K562 (cell line): ENCODE results near the gene IGSF23. TPM values are rescaled to one million over a fixed set of nuclear protein-coding genes. Genes with fewer than 3 reads are reported as not detected.

Experiments used
- ATAC-seq: fragments of 200-7000 bp; cut with Tn5 transposase; 3 replicates; pipeline ENCODE4 v1.9.1; 2020; ENCODE audit warnings: moderate library complexity
- BruUV-seq: library from RNA; stranded (reverse); fragments of 400-500 nt; replicated peaks from 2 replicates; lab custom pipeline; 2021; lab: Mats Ljungman, UMichigan
- CTCF ChIA-PET: fragments of 300-600 bp; formaldehyde crosslinking; extraction: SDS; loops from one replicate; lab custom pipeline; 2021; ENCODE audit warnings: low intra/inter-chr PET ratio; lab: Yijun Ruan, JAX
- POLR2A ChIA-PET: fragments of 300-600, 350-650 bp; sonication (Branson Sonifier 250); formaldehyde crosslinking; extraction: SDS; loops from one replicate; lab custom pipeline; 2021; ENCODE audit warnings: antibody characterized with exemption, inconsistent platforms; lab: Yijun Ruan, JAX
- DNase-seq, 4 experiments: peaks; one replicate each; pipeline versions ENCODE4 v3.0.0 to v3.0.0-alpha.2; 2011 to 2018; ENCODE audit warnings: low spot score in 3 of 4, mixed read lengths in 3 of 4; ENCODE audit errors: extremely low read depth in 1 of 4
- FAIRE-seq: peaks from 2 replicates; lab custom pipeline; 2011; peaks lifted over from hg19 to GRCh38; lab: Jason Lieb, UNC
- H2AFZ ChIP-seq: 2 replicates; pipeline ENCODE4 v1.6.0; 2011; ENCODE audit warnings: low read depth, low read length, control low read depth, inconsistent platforms
- H3K27ac ChIP-seq: fragments of 200-600 bp; 3 replicates; pipeline ENCODE4 v1.8.0; 2011; ENCODE audit warnings: low read depth, mild to moderate bottlenecking, control low read depth, inconsistent platforms, low read length, moderate library complexity, mixed read lengths; ENCODE audit errors: extremely low read depth
- H3K27me3 ChIP-seq, 2 experiments: fragments of 300-600 bp in 1 of 2; 2 replicates in 1 of 2; 3 replicates in 1 of 2; pipeline versions ENCODE4 v1.6.0 to v1.8.0; 2011; ENCODE audit warnings: inconsistent platforms in 2 of 2, low read length in 2 of 2, mild to moderate bottlenecking in 1 of 2, mixed read lengths in 1 of 2, moderate library complexity in 1 of 2; ENCODE audit not compliant: control insufficient read depth in 2 of 2, insufficient read depth in 2 of 2
- H3K36me3 ChIP-seq: fragments of 300-600 bp; 3 replicates; pipeline ENCODE4 v1.8.0; 2011; ENCODE audit warnings: mild to moderate bottlenecking, low read length, inconsistent platforms; ENCODE audit not compliant: control insufficient read depth, insufficient read depth
- H3K4me1 ChIP-seq, 2 experiments: fragments of 200-600 bp in 1 of 2; replicated peaks in 1 of 2; 2 replicates in 1 of 2; 3 replicates in 1 of 2; pipeline versions ENCODE4 v1.5.1 to v1.8.0; 2011; ENCODE audit warnings: inconsistent platforms in 2 of 2, low read length in 2 of 2, mild to moderate bottlenecking in 1 of 2, mixed read lengths in 1 of 2, moderate library complexity in 1 of 2; ENCODE audit not compliant: control insufficient read depth in 2 of 2, insufficient read depth in 2 of 2
- H3K4me2 ChIP-seq: 2 replicates; pipeline ENCODE4 v1.6.1; 2011; ENCODE audit warnings: low read length, control low read depth, inconsistent platforms, mixed read lengths; ENCODE audit not compliant: insufficient read depth
- H3K4me3 ChIP-seq: fragments of 200-600 bp; sonication (generic), shearing (Covaris generic); 2 replicates; pipeline ENCODE4 v1.5.1; 2016; ENCODE audit warnings: control low read depth, inconsistent platforms
- H3K79me2 ChIP-seq: fragments of 200-600 bp; 3 replicates; pipeline ENCODE4 v1.8.0; 2011; ENCODE audit warnings: low read length, inconsistent platforms; ENCODE audit not compliant: control insufficient read depth, insufficient read depth
- H3K9ac ChIP-seq, 2 experiments: 2 replicates each; pipeline versions ENCODE4 v1.6.0 to v1.6.1; 2011; ENCODE audit warnings: low read depth in 2 of 2, low read length in 2 of 2, control low read depth in 1 of 2, inconsistent platforms in 1 of 2, mild to moderate bottlenecking in 1 of 2, mixed read lengths in 1 of 2; ENCODE audit not compliant: insufficient read depth in 1 of 2
- H3K9me1 ChIP-seq: one replicate; pipeline ENCODE4 v1.6.0; 2011; ENCODE audit warnings: inconsistent platforms, mild to moderate bottlenecking, low read length, moderate library complexity; ENCODE audit not compliant: control insufficient read depth, insufficient read depth
- H3K9me3 ChIP-seq: replicated peaks from 2 replicates; pipeline ENCODE4 v1.5.1; 2011; ENCODE audit warnings: low read depth, low read length, inconsistent platforms; ENCODE audit not compliant: control insufficient read depth, insufficient read depth
- H4K20me1 ChIP-seq: replicated peaks from 2 replicates; pipeline ENCODE4 v1.6.1; 2011; ENCODE audit warnings: low read length, inconsistent platforms, mixed read lengths; ENCODE audit not compliant: control insufficient read depth, insufficient read depth
- ADNP ChIP-seq: fragments of 200-800 bp; sonication (Bioruptor generic); IDR thresholded peaks from 2 replicates; pipeline ENCODE4 v1.6.1; 2016; ENCODE audit warnings: missing genetic modification characterization, missing compliant biosample characterization
- BCOR ChIP-seq: fragments of 450-650 bp; IDR thresholded peaks from 2 replicates; pipeline ENCODE4 v1.6.1; 2016
- CHD4 ChIP-seq: fragments of 200-600 bp; sonication (generic); IDR thresholded peaks from 3 replicates; pipeline ENCODE4 v1.6.1; 2012; ENCODE audit warnings: low read depth, mild to moderate bottlenecking, mixed read lengths, low read length, inconsistent platforms; ENCODE audit not compliant: insufficient read depth, insufficient replicate concordance, poor library complexity, severe bottlenecking
- DNMT1 ChIP-seq: fragments of 450-650 bp; IDR thresholded peaks from 2 replicates; pipeline ENCODE4 v1.6.1; 2016; ENCODE audit warnings: antibody characterized with exemption, mild to moderate bottlenecking
- FOXJ2 ChIP-seq: fragments of 200-800 bp; sonication (Bioruptor generic); IDR thresholded peaks from 2 replicates; pipeline ENCODE4 v1.6.1; 2016; ENCODE audit warnings: missing genetic modification characterization, missing compliant biosample characterization
- PHF21A ChIP-seq: fragments of 450-650 bp; IDR thresholded peaks from 2 replicates; pipeline ENCODE4 v1.6.1; 2017; ENCODE audit warnings: low read depth, borderline replicate concordance
- RB1 ChIP-seq: fragments of 450-650 bp; IDR thresholded peaks from 2 replicates; pipeline ENCODE4 v1.6.1; 2017; ENCODE audit warnings: low read depth, mild to moderate bottlenecking
- RBM25 ChIP-seq: fragments of 200-400 bp; formaldehyde crosslinking; IDR thresholded peaks from 2 replicates; pipeline ENCODE4 v1.6.1; 2018; ENCODE audit warnings: low read length, low read depth, moderate library complexity; ENCODE audit not compliant: severe bottlenecking
- TAL1 ChIP-seq: fragments of 450-650 bp; IDR thresholded peaks from 2 replicates; pipeline ENCODE4 v1.6.1; 2016; ENCODE audit warnings: mild to moderate bottlenecking
- ZMIZ1 ChIP-seq, 2 experiments: fragments of 150-350 bp in 1 of 2; IDR thresholded peaks; 2 replicates each; pipeline ENCODE4 v1.6.1; 2012 to 2016; ENCODE audit warnings: low read depth in 2 of 2, low read length in 2 of 2, mild to moderate bottlenecking in 1 of 2, moderate library complexity in 1 of 2
- WGBS: fragments of 100-300 bp; shearing (Covaris generic); methylation state at CpG from one replicate; pipeline ENCODE4 v1.1.6; 2016; ENCODE audit warnings: low coverage, mixed read lengths; ENCODE audit not compliant: insufficient coverage; ENCODE audit errors: missing lambda C conversion rate; 5-methylcytosine and 5-hydroxymethylcytosine counted together
- in situ Hi-C: fragments of 300-500 bp; cut with MboI; formaldehyde crosslinking; loops from 4 replicates; pipeline ENCODE4 v1.15.0; 2018; ENCODE audit warnings: inconsistent platforms, mixed read lengths
- intact Hi-C: fragments of 100-400 bp; cut with micrococcal nuclease; formaldehyde crosslinking; loops from 2 replicates; pipeline ENCODE4 v1.14.2; 2022
- polyA plus RNA-seq, 8 experiments: library from polyadenylated mRNA; depleted of rRNA in 4 of 8; stranded (reverse) in 5 of 8; unstranded in 3 of 8; fragments of >200 nt; fragmentation: Nextera tagmentation in 2 of 8; fragmentation: Illumina TruSeq in 1 of 8; extraction: Ambion mirVana in 2 of 8; extraction: Trizol in 1 of 8; gene quantifications; 2 replicates each; pipeline versions ENCODE4 v1.2.1 to v1.2.3, GENCODE V29; 2011 to 2014; ENCODE audit warnings: inconsistent platforms in 1 of 8, missing spikeins in 1 of 8
- total RNA-seq, 7 experiments: library from RNA; depleted of rRNA in 6 of 7; stranded (reverse); fragments of >200 nt in 6 of 7; fragmentation: Illumina TruSeq in 2 of 7; extraction: Trizol in 2 of 7; gene quantifications; 2 replicates each; pipeline versions ENCODE4 v1.2.1 to v1.2.3, GENCODE V29; 2011 to 2021; ENCODE audit warnings: low replicate concordance in 1 of 7

IGSF23 gene
- total and polyA plus RNA-seq, 9 of the 15 experiments (the other 6 are each of a cell fraction or from before 2014, with no cell fraction given) = not detected

- TF ChIP-seq ZMIZ1 (IDR thresholded peaks at IDR 0.05; ENCODE audit: low read depth in 2 of 2, low read length in 2 of 2) (peak in 1 of 2 experiments; percentile 71; a peak in 1 of 4 replicates), TAL1 (no peak), RB1 (no peak)
Measured at GRCh38 chr19:44672226-44672625, 58.9 kb downstream of the IGSF23 start (continued).

GRCh38 chr19:44673510-44673909, 60.1 kb downstream of the IGSF23 start:
- no peak overlapping the region for H3K9ac ChIP-seq
- POLR2A ChIA-PET = no interaction called here
- ATAC-seq (no peak), FAIRE-seq (no peak), DNase-seq (no peak)
- no peak overlapping the region for H2AFZ ChIP-seq
- no peaks in the 10 kb centered on the region for H3K79me2 ChIP-seq
- H3K9me3 ChIP-seq = no peaks in the 10 kb centered on the region
- no peaks in the 10 kb centered on the region for H3K27me3 ChIP-seq
- H3K27ac ChIP-seq = no peak overlapping the region
- no peak overlapping the region for H3K4me3 ChIP-seq
- no TSS peak for BruUV-seq
- intact Hi-C loops = no loop called here
- H3K4me2 ChIP-seq = no peak overlapping the region
- peaks cover 0 to 7% of the 10 kb centered on the region in 2 experiments; a peak in 1 of 5 replicates for H3K4me1 ChIP-seq
- TF ChIP-seq DNMT1 (no peak), CHD4 (peak; percentile 73), ADNP (tag) (0 out of 2 replicates have a peak, but pooled peaks have one; percentile 22), FOXJ2 (no peak), RBM25 (peak; percentile 66), PHF21A (no peak), BCOR (peak; percentile 46; the same call in 1 of the 2 replicates)
- H3K36me3 ChIP-seq = no peaks in the 10 kb centered on the region
- 4% methylated on average over 4 of the region's 4 CpGs for WGBS
- in situ Hi-C loops = no loop called here
- CTCF ChIA-PET = no interaction called here
- no peaks in the 10 kb centered on the region; the same call in 1 of the 2 replicates for H4K20me1 ChIP-seq
- H3K9me1 ChIP-seq = no peaks in the 10 kb centered on the region
